RPMI8226 (cell line): Measurements from ENCODE around the gene SRGAP2B.
"Not testable (repeated sequence)": the region's sequence is repeated elsewhere in the genome, so short reads cannot be mapped to it uniquely, and the experiment has no call there.

Source experiments
- DNase-seq: peaks from one replicate; pipeline ENCODE4 v3.0.0-alpha.2; 2015

SRGAP2B gene

DNA sequence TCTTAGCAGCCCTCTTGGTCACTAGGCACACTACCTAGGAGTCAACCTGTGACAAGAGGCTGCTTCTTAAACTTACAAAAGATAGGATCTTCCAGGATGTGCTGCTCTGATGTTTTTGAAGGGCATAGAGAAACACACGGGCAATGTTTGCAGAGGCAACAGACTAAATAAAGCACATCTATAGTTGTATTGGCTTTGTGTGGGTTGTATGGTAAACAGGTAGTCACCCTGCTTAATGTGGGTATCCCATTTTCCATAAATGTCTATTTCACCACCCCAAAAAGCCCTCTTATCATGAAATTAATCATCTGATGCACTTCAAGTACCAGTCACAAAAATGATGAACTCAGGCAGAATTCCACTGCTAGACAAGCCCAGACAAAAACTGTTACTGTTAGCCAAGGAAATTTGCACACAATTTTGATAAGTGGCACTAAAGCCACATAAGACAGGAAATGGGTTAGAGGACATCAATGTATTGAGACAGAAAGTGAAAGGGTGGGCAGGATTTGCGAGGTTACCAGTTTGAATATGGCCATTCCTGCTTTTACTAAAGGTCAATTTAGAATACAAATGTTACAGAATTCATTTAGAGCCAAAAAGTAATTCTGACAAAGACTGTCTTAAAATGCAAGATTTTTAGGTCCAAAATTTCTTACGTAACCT lies 205.5 kb downstream of the SRGAP2B start:
- not testable (repeated sequence) for DNase-seq

DNA sequence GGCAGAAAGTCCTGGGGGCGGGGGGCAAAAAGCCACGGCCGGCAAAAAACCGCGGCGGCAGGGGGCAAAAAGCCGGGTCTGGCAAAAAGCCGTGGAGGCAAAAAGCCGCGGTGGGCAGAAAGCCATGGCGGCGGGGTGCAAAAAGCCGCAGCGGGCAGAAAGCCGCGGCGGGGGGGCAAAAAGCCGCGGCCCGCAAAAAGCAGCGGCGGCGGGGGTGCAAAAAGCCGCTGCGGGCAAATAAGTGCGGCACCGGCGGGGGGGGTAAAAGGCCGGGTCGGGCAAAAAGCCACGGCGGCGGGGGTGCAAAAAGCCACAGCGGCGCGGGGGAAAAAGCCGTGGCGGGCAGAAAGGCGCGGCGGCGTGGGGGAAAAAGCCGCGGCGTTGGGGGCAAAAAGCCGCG lies 212.1 kb downstream of the SRGAP2B start:
- DNase-seq: peak; percentile 49

DNA sequence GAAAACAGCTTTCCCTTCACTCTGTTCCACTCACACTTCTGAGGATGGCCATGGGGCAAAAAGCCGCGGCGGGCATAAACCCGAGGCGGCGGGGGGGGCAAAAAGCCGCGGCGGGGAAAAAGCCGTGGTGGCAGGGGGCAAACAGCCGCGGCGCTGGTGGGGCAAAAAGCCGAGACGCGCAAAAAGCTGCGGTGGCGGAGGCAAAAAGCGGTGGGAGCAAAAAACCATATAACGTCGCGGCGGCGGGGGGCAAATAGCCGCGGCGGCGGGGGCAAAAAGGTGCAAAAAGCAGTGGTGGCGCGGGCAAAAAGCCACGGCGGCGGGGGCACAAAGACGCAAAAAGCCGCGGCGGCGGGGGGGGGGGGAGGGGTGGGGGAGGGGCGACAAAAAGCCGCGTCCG lies 212.8 kb downstream of the SRGAP2B start:
- not testable (repeated sequence) for DNase-seq

DNA sequence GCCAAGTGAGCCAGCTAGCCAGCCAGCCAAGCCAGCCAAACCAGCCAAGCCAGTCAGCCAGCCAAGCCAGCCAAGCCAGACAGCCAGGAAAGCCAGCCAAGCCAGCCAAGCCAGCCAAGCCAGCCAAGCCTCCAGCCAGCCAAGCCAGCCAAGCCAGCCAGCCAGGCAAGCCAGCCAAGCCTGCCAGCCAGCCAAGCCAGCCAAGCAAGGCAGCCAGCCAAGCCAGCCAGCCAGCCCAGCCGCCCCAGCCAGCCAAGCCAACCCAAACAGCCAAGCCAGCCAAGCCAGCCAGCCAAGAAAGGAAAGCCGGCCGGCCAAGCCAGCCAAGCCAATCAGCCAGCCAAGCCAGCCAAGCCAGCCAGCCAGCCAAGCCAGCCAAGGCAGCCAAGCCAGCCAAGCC lies 236.5 kb downstream of the SRGAP2B start:
- not testable (repeated sequence) for DNase-seq
